ENCODE results near the gene KIFC1.

The KIFC1 gene

DNA sequence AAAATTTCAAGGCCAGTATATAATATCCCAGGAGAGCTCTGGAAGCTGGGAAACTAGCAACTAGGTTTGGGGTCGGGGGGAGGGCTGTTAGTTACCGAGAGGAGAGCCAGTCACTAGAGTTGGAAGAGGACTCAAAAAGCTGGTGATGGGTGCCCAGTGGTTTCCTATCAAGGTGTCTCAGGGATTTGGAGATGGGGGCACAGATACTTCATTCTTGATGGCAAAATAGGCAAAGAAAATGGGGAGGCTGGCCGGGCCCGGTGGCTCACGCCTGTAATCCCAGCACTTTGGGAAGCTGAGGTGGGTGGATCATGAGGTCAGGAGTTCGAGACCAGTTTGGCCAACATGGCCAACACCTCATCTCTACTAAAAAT lies 20.0 kb downstream of the KIFC1 start:
- ATAC-seq (ENCODE audit: insufficient read depth, low read depth) (no peak), DNase-seq (no peak)
- H4K20me1 ChIP-seq (ENCODE audit: insufficient read depth, low read length): peaks cover 24% of the 10 kb centered on the region; the same call in 1 of the 2 replicates
- peak overlapping the region; percentile 83 for H3K9ac ChIP-seq (ENCODE audit: low read depth, low read length)
- no peak for TF ChIP-seq EZH2 (IDR thresholded peaks at IDR 0.05; ENCODE audit: borderline replicate concordance, low read depth, low read length, severe bottlenecking)
- TF ChIP-seq, protein P1, sequence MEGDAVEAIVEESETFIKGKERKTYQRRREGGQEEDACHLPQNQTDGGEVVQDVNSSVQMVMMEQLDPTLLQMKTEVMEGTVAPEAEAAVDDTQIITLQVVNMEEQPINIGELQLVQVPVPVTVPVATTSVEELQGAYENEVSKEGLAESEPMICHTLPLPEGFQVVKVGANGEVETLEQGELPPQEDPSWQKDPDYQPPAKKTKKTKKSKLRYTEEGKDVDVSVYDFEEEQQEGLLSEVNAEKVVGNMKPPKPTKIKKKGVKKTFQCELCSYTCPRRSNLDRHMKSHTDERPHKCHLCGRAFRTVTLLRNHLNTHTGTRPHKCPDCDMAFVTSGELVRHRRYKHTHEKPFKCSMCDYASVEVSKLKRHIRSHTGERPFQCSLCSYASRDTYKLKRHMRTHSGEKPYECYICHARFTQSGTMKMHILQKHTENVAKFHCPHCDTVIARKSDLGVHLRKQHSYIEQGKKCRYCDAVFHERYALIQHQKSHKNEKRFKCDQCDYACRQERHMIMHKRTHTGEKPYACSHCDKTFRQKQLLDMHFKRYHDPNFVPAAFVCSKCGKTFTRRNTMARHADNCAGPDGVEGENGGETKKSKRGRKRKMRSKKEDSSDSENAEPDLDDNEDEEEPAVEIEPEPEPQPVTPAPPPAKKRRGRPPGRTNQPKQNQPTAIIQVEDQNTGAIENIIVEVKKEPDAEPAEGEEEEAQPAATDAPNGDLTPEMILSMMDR (IDR thresholded peaks at IDR 0.05; ENCODE audit: borderline replicate concordance, extremely low read depth, low read length, poor library complexity, severe bottlenecking): no peak
- H3K4me3 ChIP-seq (ENCODE audit: low read depth in 1 of 2, low read length in 2 of 2): peak overlapping the region; percentile 69 to 75
- H3K79me2 ChIP-seq (ENCODE audit: insufficient read depth, low read length): peaks cover 43% of the 10 kb centered on the region
- H3K9me3 ChIP-seq (ENCODE audit: insufficient read depth, low read length, severe bottlenecking): no peaks in the 10 kb centered on the region
- H3K27ac ChIP-seq (ENCODE audit: low read length): peak overlapping the region; percentile 95
- peaks cover 61% of the 10 kb centered on the region for H3K36me3 ChIP-seq (ENCODE audit: insufficient read depth, low read length)
- no peak overlapping the region for H2AFZ ChIP-seq (ENCODE audit: low read depth, low read length)
- no peaks in the 10 kb centered on the region for H3K27me3 ChIP-seq (ENCODE audit: insufficient read depth, low read length, poor library complexity)
- peak overlapping the region; percentile 70 for H3K4me2 ChIP-seq (ENCODE audit: insufficient read depth, low read length)
- peaks cover 57% of the 10 kb centered on the region for H3K4me1 ChIP-seq (ENCODE audit: insufficient read depth, low read length)

DNA sequence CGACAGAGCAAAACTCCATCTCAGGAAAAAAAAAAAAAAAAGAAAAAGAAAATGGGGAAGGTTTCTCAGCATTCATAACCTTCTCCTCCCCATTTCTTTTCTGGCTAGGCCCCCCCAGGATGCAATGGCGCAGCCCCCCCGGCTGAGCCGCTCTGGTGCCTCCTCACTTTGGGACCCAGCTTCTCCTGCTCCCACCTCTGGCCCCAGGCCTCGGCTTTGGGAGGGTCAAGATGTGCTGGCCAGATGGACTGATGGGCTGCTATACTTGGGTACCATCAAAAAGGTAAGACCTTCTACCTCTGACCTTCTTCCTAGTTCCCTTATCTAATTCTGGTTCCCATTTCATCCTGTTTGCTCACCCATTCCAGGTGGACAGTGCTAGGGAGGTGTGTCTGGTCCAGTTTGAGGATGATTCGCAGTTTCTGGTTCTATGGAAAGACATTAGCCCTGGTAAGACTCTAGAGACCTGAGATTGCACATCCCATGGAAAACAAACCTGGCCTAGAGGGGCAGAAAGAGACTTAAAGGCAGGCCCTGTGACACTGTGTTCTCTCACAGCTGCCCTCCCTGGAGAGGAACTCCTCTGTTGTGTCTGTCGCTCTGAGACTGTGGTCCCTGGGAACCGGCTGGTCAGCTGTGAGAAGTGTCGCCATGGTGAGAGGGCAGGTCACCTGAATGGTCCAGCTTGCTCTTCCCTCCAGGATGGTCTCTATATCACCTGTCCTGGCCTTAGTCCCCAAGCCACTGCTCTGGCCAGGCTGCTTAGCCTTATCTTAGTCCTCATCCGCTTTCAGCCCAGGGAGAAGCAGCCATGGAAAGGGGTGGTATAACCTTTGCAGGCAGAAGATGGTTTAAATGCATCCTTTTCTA lies 20.8 kb downstream of the KIFC1 start:
- peaks cover 51% of the 10 kb centered on the region for H3K79me2 ChIP-seq (ENCODE audit: insufficient read depth, low read length)
- no peaks in the 10 kb centered on the region for H3K9me3 ChIP-seq (ENCODE audit: insufficient read depth, low read length, severe bottlenecking)
- TF ChIP-seq, protein P1 (IDR thresholded peaks at IDR 0.05; ENCODE audit: borderline replicate concordance, extremely low read depth, low read length, poor library complexity, severe bottlenecking): no peak
- TF ChIP-seq EZH2 (IDR thresholded peaks at IDR 0.05; ENCODE audit: borderline replicate concordance, low read depth, low read length, severe bottlenecking): no peak
- peak overlapping the region; percentile 83; the same call in 1 of the 2 replicates for H3K9ac ChIP-seq (ENCODE audit: low read depth, low read length)
- ATAC-seq (ENCODE audit: insufficient read depth, low read depth): no peak
- peaks cover 65% of the 10 kb centered on the region for H3K4me1 ChIP-seq (ENCODE audit: insufficient read depth, low read length)
- H3K27me3 ChIP-seq (ENCODE audit: insufficient read depth, low read length, poor library complexity): no peaks in the 10 kb centered on the region
- peaks cover 56% of the 10 kb centered on the region for H3K36me3 ChIP-seq (ENCODE audit: insufficient read depth, low read length)
- H4K20me1 ChIP-seq (ENCODE audit: insufficient read depth, low read length): peaks cover 28% of the 10 kb centered on the region; the same call in 1 of the 2 replicates
- no peak overlapping the region for H3K4me3 ChIP-seq (ENCODE audit: low read depth in 1 of 2, low read length in 2 of 2)
- no peak for DNase-seq
- H3K4me2 ChIP-seq (ENCODE audit: insufficient read depth, low read length): peak overlapping the region; percentile 70
- no peak overlapping the region for H3K27ac ChIP-seq (ENCODE audit: low read length)
- H2AFZ ChIP-seq (ENCODE audit: low read depth, low read length): no peak overlapping the region

DNA sequence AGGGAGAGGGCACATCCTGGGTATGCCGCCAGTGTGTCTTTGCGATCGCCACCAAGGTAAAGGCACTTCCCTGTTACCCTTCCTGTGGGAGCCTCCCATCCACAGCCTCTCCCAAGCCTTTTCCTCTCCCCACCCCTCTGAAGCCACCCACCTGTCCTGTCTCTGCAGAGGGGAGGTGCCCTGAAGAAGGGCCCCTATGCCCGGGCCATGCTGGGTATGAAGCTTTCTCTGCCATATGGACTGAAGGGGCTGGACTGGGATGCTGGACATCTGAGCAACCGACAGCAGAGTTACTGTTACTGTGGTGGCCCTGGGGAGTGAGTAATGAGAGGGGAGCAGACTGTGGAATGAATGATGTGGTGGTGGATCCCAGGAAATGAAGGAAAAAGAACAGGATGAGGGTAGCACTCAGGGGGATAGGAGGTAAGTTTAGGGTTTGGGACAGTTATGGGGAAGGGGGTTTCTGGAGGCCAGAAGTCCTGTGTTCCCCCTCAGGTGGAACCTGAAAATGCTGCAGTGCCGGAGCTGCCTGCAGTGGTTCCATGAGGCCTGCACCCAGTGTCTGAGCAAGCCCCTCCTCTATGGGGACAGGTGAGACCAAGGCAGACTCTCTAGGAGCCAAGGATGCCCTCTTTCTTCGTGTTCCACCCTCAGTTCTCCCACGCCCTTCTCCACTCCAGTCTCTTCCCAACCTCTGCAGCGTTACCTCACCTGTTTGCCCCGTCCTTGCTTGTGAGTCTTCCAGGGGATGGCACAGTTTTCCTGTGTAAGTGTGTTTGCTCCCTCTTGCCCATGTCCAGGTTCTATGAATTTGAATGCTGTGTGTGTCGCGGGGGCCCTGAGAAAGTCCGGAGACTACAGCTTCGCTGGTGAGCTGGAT lies 21.9 kb downstream of the KIFC1 start:
- no peak for ATAC-seq (ENCODE audit: insufficient read depth, low read depth)
- Histone ChIP-seq H3K4me1 (ENCODE audit: insufficient read depth, low read length) (peaks cover 68% of the 10 kb centered on the region), H3K27ac (ENCODE audit: low read length) (no peak overlapping the region), H3K27me3 (ENCODE audit: insufficient read depth, low read length, poor library complexity) (no peaks in the 10 kb centered on the region), H2AFZ (ENCODE audit: low read depth, low read length) (no peak overlapping the region), H3K79me2 (ENCODE audit: insufficient read depth, low read length) (peaks cover 57% of the 10 kb centered on the region), H4K20me1 (ENCODE audit: insufficient read depth, low read length) (peaks cover 29% of the 10 kb centered on the region; the same call in 1 of the 2 replicates), H3K4me2 (ENCODE audit: insufficient read depth, low read length) (peak overlapping the region; percentile 70), H3K9me3 (ENCODE audit: insufficient read depth, low read length, severe bottlenecking) (no peaks in the 10 kb centered on the region), H3K4me3 (ENCODE audit: low read depth in 1 of 2, low read length in 2 of 2) (no peak overlapping the region), H3K9ac (ENCODE audit: low read depth, low read length) (no peak overlapping the region), H3K36me3 (ENCODE audit: insufficient read depth, low read length) (peaks cover 46% of the 10 kb centered on the region)
- no peak for DNase-seq
- TF ChIP-seq, protein P1 (IDR thresholded peaks at IDR 0.05; ENCODE audit: borderline replicate concordance, extremely low read depth, low read length, poor library complexity, severe bottlenecking): no peak
- no peak for TF ChIP-seq EZH2 (IDR thresholded peaks at IDR 0.05; ENCODE audit: borderline replicate concordance, low read depth, low read length, severe bottlenecking)

Data from DND-41 (cell line).